Activated CD4-positive, alpha-beta T cell treated with anti-CD3 and anti-CD28 coated beads, Interleukin-2, Interleukin-6, amounts not matched to agents 100 ng/mL and 50 ng/mL, durations not matched to agents 16 hours and 8 hours (primary cell): Measurements from ENCODE around the gene KLHL42.
"Not testable (repeated sequence)": the region's sequence is repeated elsewhere in the genome, so short reads cannot be mapped to it uniquely, and the experiment has no call there.

Experiments used
- DNase-seq: peaks from one replicate; pipeline ENCODE4 v3.0.0-alpha.2; 2020

Gene KLHL42

GRCh38 chr12:27818401-27818918, 38.4 kb downstream of the KLHL42 start:
- DNase-seq, result no peak

- no peak for DNase-seq
These were observed 40.5 kb downstream of the KLHL42 start for GRCh38 chr12:27820564-27820963.

GRCh38 chr12:27821259-27821973, 41.4 kb downstream of the KLHL42 start:
- peak; percentile 80 for DNase-seq

GRCh38 chr12:27822076-27822712, 42.2 kb downstream of the KLHL42 start:
- DNase-seq, result peak; percentile 93

- peak; percentile 24 for DNase-seq
These were observed 43.0 kb downstream of the KLHL42 start for GRCh38 chr12:27823038-27823437.

GRCh38 chr12:27824126-27824842, 44.3 kb downstream of the KLHL42 start:
- peak; percentile 73 for DNase-seq

- DNase-seq, result peak; percentile 28
These were observed 46.0 kb downstream of the KLHL42 start for GRCh38 chr12:27826076-27826475.

GRCh38 chr12:27828196-27828595, 48.2 kb downstream of the KLHL42 start:
- DNase-seq, result no peak

GRCh38 chr12:27838543-27839185, 58.6 kb downstream of the KLHL42 start:
- DNase-seq, result no peak

- DNase-seq, result no peak
These were observed 60.4 kb downstream of the KLHL42 start for GRCh38 chr12:27840229-27840999.

GRCh38 chr12:27841392-27841882, 61.4 kb downstream of the KLHL42 start:
- no peak for DNase-seq

- DNase-seq, result no peak
These were observed 63.7 kb downstream of the KLHL42 start for GRCh38 chr12:27843714-27844245.

- no peak for DNase-seq
These were observed 64.5 kb downstream of the KLHL42 start for GRCh38 chr12:27844366-27845090.

- no peak for DNase-seq
These were observed 65.2 kb downstream of the KLHL42 start for GRCh38 chr12:27845187-27845586.

- DNase-seq, result not testable (repeated sequence)
These were observed 65.7 kb downstream of the KLHL42 start for GRCh38 chr12:27845706-27846105.

- not testable (repeated sequence) for DNase-seq
These were observed 67.3 kb downstream of the KLHL42 start for GRCh38 chr12:27847293-27847692.

- no peak for DNase-seq
These were observed 71.3 kb downstream of the KLHL42 start for GRCh38 chr12:27851311-27851710.

- DNase-seq, result no peak
These were observed 72.1 kb downstream of the KLHL42 start for GRCh38 chr12:27852117-27852516.
